ENCODE results near the gene CAVIN2.

Gene CAVIN2, protein sequence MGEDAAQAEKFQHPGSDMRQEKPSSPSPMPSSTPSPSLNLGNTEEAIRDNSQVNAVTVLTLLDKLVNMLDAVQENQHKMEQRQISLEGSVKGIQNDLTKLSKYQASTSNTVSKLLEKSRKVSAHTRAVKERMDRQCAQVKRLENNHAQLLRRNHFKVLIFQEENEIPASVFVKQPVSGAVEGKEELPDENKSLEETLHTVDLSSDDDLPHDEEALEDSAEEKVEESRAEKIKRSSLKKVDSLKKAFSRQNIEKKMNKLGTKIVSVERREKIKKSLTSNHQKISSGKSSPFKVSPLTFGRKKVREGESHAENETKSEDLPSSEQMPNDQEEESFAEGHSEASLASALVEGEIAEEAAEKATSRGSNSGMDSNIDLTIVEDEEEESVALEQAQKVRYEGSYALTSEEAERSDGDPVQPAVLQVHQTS

DNA sequence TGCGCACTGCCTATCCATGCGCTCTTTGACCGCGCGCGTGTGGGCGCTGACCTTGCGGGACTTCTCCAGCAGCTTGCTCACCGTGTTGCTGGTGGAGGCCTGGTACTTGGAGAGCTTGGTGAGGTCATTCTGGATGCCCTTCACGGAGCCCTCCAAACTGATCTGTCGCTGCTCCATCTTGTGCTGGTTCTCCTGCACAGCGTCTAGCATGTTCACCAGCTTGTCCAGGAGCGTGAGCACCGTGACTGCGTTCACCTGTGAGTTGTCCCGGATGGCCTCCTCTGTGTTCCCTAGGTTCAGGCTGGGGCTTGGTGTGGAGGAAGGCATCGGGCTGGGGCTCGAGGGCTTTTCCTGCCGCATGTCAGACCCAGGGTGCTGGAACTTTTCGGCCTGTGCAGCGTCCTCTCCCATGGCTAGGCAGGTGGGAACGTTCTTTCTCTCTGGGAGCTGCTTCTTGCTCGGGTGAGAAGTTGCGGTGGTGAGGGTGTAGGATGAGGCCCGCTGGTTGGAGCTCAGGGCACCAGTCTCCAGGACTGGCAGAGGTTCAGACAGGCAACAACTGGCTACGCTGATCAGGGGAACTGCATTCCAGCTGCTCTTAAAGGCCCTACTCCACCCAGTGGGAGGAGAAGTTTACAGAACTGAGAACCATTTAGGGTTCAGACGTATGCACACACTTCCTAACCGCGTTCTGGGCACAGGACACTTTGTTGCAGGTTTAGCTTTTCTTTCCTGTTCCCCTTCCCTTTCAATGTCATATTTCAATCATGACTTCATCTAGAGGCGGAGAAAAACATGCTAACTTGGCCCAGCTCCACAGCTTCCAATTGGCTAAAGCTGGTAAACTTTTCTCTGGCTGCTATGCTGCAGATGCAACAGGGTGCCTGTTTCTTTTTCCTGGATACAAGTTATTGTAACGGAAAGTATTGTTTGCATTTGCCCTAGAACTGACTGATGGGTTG, at the start of gene CAVIN2:
TSS of gene CAVIN2 (minus strand) at position 574 of the 962 bp plus-strand sequence. CDS start at position 411, 163 bp downstream.
- no peak for DNase-seq (ENCODE audit: low spot score)

DNA sequence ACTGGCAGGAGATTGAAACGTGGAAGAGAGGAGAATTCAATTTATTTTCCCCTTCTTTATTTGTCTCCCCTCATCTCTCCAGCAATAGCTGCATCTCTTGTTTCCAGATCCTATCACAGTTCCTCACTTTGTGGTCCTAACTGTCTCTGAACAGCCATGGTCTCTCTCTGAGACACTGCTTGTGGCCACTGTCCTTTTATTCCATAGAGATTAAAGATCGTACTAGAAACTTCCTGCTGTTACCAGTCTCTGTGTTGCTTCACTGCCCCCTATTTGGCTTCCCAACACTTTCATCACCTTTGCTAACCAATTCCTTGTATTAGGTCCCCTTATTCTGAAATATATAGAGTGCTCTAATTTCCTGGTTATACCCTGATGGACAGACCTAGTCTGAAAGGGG, 48.9 kb upstream of the CAVIN2 start:
- no peak for DNase-seq (ENCODE audit: low spot score)

DNA sequence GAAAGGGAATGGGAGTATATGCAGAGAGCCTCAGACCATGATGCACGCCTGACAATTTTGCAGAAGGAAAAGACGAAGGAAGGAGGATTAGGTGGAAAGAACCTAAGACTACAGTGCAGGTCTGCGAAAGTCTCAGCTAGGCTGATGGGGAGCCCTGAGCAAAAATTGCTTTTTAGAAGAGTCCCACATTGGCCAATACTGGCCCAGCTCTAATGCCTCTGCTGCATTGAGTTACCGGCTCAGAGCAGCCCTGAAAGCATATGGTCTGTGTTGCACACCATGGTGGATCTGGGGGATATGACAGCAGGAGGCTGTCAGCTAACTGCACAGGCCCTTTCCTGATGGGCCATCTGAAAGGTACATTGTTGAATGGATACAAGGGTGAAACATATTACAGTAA, 48.3 kb upstream of the CAVIN2 start:
- no peak for DNase-seq (ENCODE audit: low spot score)

DNA sequence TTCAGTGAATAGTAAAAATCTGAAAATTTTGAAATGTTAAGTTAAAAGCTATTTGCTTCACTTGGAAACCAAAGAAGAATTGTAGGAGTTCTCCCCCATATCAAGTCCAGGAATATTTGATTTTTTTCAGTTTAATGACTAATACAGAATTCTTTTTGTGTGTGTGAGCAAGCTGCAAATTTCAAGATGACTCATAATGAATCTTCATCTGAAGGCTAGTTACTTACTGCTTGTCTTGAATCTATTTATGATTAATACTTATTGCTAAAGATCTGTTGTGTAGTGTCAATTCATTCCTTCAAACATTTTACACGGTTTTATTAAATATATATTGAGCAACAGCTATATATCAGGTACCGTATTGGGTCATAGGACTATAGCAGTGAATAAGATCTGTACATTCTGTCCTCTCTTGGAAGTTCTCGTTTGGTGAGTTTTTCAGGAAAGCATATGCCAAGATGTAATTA, 47.8 kb upstream of the CAVIN2 start:
- no peak for DNase-seq (ENCODE audit: low spot score)

DNA sequence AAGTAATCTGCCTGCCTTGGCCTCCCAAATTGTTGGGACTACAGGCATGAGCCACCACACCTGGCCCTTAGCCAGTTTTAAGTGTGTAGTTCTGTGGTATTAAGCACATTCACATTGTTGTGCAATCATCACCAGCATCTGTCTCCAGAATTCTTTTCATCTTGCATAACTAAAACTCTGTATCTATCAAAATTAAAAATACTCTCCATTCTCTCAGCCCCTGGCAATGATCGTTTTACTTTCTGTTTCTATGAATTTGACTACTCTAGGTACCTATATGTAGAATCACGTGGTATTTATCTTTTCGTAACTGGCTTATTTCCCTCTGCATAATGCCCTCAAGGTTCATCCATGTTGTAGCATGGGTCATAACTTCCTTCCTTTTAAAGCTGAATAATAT, 45.5 kb upstream of the CAVIN2 start:
- DNase-seq (ENCODE audit: low spot score), result no peak

DNA sequence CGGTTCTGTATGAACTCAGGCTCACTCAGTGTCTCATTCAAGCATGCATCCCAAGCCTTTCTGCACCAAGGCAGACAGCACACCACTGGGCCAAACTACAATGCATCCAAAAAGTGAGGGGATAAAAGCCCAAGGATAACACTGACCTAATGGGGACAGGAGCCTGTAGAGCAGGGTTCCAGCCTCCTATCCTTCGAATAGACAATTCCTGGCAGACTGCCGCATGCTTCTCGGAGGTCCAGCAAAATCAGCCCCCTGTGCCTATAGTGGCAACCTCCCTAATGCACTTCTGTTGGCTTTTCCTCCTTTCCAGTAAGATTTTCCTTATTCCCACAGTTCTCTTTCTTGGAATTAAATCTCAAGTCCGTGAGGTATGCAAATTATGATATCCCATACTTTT, 44.8 kb upstream of the CAVIN2 start:
- no peak for DNase-seq (ENCODE audit: low spot score)

DNA sequence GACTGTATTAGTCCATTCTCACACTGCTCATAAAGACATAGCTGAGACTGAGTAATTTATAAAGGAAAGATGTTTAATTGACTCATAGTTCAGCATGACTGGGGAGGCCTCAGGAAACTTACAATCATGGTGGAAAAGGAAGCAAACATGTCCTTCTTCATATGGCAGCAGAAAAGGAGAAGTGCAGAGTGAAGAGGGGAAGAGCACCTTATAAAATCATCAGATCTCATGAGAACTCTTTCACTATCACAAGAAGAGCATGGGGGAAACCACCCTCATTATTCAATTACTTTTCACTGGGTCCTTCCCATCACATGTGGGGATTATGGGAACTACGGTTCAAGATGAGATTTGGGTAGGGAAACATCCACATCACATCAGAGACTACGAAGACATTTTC, 43.0 kb upstream of the CAVIN2 start:
- no peak for DNase-seq (ENCODE audit: low spot score)

DNA sequence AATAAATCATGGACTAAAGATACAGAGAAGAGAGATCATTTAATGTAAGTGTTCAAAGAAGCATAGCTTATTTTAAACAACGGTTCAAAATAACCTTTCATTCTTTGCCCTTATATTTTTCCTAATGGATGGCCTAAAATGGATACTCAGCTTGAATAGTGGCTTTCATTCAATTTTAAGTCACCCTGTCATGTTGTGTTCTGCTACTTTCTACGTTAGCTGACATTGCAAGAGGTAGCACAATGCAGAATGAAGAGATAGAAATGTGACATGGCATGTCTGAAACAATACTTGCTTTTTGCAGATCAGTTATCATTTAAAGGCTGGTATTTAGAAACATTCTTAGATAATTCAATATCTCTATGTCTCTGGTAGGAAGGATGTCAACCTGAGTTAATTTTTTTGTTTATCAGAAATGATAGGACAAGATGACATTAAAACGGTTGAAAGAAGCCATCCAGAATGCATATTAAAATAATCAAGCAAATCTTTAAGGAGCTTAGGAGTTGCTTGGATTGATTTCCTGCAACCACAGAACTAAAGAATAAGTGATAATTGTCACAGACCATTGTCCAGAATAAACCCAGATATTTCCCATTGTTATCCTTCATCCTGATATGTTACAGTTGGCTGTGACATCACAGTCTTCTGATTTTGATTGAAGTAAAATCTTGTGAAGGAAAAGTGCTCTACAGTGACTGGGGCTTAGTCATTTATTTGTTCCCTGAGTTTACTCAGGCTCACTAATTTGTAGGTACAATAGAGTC, 41.7 kb upstream of the CAVIN2 start:
- DNase-seq (ENCODE audit: low spot score), result no peak

DNA sequence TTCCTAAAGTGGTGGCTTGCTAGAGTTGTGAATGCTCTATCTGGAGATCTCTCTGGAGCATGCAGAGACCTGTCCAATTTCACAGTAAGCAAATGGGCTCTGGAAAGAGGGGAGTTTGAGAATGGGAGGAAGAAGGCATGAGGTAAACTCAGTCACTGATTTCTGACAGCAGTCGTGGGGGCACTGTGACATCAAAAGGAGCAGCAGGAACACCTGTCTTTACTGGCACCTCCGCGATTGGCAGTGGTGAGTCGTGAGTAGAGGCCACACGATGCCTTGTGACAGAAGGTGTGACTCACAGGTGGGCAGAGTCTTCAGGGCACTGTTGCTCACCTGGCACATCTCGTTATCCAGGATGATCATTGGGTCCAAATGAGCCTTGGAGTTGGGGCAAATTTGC, 38.8 kb upstream of the CAVIN2 start:
- DNase-seq (ENCODE audit: low spot score), result no peak

DNA sequence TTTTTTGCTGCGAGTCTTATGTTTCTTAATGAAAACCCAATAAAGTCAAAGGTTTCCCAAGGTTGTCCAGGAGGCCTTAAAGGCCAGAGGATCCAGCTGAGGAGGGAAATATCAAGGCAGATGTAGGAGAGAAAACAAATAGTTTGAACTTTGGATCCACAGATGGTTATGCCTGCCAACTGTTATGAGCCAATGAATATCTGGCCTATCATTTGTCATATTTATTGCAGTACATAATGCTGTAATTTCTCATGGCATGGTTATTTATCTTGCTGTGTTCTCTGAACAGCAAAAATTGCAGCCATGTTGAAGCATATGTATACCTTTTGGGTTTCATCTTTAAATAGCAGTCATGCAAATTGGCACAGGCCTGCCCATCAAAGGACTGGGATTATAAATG, 38.2 kb upstream of the CAVIN2 start:
- no peak for DNase-seq (ENCODE audit: low spot score)

DNA sequence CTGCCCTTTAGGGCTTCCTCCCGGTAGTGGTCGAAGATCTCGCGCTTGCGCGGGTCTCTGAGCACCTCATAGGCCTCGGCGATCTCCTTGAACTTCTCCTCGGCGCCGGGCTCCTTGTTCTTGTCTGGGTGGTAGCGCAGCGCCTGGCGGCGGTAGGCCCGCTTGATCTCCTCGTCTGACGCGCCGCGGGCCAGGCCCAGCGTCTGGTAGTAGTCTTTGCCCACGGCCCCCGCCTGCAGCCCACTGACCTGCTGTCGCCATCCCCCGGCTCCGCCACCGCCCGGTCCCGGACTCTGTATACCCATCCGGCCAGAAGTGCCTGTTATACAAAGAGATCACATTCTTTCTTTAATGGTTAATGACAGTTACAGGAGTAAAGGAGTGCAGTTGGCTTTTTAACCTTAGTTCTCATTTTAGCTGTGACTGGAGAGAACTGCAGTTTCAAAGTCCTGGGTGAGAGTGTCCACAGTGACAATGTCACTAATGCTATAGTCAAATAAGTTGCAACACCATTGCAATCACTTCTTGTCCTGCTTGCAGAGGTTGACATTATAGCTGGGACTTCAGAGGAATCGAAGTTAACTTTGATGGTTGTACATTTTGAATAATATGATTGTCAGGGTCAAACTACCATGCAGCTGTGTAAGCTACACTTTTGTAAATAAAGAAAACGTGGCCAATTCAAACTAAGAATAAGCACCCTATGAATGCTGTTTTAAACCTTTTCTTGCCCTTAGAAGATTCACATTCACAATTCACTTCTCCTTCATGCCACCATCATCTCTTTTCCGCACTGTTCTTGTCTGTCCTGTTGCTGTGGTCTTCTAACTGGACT, 35.3 kb upstream of the CAVIN2 start:
- DNase-seq (ENCODE audit: low spot score), result no peak

DNA sequence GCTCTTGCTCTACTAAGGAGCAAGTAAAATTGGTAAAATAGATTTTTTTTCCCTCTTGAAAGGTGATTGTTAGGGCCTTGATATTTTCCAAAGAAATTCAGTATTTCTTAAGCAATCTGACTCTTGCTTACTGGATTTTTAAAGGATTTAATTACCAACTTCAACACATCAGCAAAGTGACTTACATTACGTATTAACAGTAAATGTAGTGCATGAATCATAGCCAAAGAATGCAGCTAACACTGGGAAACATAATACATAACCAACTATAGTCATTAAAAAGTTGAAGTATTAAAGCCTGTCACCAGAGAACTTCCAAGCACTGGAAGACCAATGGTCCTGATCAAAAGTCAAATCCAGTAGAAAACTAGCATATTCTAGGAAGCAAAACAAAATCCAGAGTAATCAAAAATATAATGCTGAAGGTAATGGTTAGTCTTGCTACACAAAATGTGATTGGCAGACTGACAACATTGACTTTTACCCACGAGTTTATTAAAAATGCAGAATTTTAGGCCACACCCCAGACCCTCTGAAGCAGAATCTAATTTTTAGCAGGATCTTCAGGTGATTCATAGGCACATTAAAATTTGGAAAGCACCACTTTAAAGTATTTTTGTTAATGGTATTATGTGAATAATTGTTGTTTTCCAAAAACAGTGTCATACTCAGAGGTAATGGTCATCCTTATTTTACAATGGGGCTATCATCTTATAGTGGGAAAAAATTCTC, 31.8 kb upstream of the CAVIN2 start:
- peak; percentile 42 for DNase-seq (ENCODE audit: low spot score)

DNA sequence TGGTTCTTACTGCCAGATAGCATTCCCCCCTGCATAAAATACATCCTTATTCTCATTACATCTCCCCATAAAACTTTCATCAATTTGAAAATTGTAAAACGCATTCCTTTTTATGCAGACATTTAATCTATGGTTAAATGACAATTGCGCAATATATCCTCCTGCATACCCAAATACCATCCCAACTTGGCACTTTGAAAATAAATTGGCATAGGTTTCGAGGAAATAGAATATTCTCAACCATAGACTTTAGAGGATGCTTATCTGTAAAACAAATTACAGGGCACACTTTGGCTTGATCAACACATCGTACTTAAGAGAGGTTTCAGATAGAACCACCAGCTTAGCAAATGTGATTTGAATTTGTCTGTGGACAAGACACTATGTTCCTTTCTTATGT, 31.0 kb upstream of the CAVIN2 start:
- no peak for DNase-seq (ENCODE audit: low spot score)

DNA sequence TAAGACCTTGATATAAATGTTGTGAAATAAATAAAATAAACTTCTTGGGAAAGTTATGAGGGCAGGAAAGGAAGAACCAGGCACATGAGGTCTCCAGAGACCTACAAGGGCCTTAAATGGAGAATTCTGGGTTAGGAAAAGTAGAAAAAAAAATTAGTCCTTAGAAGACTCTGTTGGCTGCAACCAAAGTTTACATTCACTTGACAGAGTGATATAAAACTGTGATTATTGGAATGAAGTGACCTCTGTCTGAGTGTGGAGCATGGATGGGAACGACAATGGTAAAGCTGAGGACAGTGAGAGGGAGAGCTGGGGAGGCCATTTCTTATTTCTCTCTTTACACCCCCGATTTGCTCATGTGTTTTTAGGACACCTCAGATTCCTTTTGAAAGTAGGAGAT, 29.0 kb upstream of the CAVIN2 start:
- DNase-seq (ENCODE audit: low spot score), result no peak

DNA sequence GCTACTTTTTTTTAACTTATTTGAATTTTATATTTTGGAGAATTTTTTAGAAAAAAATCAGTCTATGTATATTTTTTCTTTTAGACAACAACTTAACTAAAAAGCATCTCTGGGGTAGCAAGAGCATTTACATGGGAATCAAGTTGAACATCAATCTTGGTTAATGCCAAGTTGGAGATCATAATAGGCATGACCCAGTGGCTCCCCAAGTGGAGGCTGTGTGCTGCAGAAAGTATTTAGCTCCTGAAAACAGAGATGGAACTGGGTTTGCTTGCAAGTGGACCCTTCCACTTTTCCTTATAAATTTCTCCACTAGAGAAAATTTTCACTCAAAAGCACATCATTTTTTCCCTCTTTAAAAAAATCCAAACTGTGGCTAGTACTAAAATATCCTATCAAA, 23.9 kb upstream of the CAVIN2 start:
- DNase-seq (ENCODE audit: low spot score), result no peak

DNA sequence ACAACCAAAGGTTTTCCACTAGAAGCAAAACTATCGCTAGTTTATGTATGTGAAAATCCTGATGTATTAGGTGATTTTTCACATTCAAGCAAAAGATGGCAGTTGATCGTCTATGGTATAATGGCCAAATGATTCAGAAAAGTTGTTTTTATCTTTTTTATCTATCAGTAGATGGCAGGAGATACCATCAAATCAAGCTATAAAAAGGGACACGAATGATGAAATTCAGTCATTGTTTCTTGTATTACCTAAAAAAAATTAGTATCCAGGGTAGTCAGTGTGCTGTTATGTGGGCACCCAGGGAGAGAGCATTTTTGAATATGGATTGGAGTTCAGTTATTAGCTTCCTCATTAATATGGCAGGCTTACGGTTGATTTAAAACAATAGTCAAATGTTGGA, 22.9 kb upstream of the CAVIN2 start:
- DNase-seq (ENCODE audit: low spot score), result no peak

DNA sequence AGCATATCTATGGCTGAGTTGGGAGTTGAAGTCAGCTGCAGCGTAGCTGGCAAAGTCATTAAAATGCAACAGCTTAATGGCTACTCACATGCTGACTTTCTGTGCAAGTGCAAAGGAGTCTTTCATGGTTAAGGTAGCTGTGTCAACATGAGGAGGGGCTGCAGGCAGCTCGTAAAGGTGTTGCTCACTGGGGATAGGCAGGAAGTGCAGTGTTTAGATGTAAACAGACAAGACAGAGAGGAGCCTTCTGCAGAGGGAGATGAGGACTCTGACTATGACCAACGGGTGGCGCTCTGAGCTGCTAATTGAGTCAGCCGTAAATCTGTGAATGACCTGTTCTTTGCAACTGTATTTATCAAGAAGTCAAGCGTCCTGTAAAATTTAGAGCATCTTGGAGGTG, 22.3 kb upstream of the CAVIN2 start:
- DNase-seq (ENCODE audit: low spot score), result peak; percentile 42

DNA sequence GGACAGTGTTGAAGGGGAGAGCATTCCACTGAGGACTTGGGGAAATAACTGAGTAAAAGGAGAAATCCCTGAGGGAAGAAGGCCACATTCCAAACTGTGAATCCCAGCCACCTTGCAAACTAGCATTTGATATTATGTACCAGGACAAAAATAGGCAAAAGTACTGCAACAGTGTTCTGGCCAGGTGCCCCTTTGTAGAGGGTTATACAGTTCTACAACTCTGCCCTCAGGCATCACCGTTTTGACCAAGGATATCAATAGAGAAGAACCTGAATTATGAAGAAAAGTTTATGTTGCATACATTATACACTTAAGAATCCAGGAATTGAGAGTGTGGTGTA, 20.6 kb upstream of the CAVIN2 start:
- DNase-seq (ENCODE audit: low spot score), result no peak

DNA sequence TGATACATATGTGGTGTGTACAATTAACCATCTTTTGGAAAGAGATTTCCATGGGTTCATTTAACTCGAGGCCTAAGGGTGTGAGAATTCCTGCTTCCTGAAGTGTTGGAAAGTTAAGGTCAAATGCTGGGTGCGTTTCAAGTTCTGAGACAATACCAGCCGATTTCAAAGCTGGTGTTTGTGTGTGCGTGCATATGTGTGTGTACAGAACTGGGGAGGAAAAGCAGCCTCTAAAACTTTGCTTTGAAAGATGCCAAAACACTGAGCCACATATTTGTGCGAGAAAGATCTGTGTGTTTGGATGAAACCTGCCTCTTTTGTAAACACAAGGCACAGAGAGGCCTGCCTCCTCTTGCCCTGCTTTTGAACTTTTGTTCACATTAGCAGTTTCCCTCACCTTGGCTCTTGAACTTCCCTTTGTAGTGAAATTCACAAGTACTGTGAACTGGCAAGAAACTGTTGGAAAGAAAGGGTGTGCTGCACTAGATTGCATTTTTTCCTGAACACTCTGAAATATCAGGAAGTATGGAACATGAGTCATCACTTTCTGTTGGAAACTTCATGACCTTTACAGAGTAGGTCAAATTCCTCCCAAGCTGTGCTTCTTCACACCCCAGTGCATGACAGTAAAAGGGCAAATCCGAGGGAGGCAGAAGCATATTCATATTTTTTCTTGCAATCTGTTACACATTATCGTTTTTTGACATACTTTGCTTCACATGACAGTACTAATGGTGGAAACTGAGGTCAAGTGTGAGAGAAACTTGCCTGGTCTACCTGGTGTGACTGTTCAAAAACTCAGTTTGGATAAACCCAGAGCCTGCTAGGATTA, 20.0 kb upstream of the CAVIN2 start:
- peak; percentile 85 for DNase-seq (ENCODE audit: low spot score)

DNA sequence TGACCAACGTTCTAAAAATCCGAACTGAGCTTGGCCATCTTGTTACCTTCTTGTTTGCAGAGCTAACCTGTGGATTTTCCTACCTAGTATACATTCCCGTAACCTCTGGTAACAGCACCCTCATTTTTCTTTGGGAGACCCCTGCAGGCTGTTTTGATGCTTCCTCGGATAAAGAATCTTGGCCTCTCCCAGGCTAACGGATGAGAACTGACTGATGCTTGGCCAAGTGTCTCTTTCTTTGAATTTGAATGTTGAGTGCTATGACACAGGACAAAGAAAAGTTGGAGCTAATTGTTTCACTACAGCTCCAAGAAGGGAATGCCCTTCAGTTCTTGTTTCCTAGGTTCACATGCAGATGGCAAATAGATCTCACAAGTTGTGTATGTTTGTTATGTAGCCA, 19.3 kb upstream of the CAVIN2 start:
- no peak for DNase-seq (ENCODE audit: low spot score)

Measured in LoVo (cell line).